Measurements from ENCODE around the gene BRIX1. TPM values are rescaled to one million over a fixed set of nuclear protein-coding genes. Genes with fewer than 3 reads are reported as not detected.
A peak's percentile ranks its signal among the peaks of the same experiment; 100 is the strongest.
"Not testable (repeated sequence)": the region's sequence is repeated elsewhere in the genome, so short reads cannot be mapped to it uniquely, and the experiment has no call there.

Gene BRIX1
- total RNA-seq, 4 donors from 2014 or later: 14.6 to 57.8 (median 23.8) TPM

- no peak for ATAC-seq (ENCODE audit: low FRiP score)
- TF ChIP-seq CTCF (IDR thresholded peaks at IDR 0.05): no peak
- DNase-seq (ENCODE audit: low spot score): no peak
Measured at GRCh38 chr5:34913072-34913471, 2.4 kb upstream of the BRIX1 start.

GRCh38 chr5:34914671-34915138, 806 bp upstream of the BRIX1 start:
- DNase-seq (ENCODE audit: low spot score): no peak

GRCh38 chr5:34915856-34916192, 313 bp downstream of the BRIX1 start:
- ATAC-seq (ENCODE audit: low FRiP score): peak; percentile 12
- TF ChIP-seq CTCF (IDR thresholded peaks at IDR 0.05): no peak
- DNase-seq (ENCODE audit: low spot score): no peak

More at GRCh38 chr5:34914671-34915138, 806 bp upstream of the BRIX1 start:
- no peak for TF ChIP-seq CTCF (IDR thresholded peaks at IDR 0.05)
- ATAC-seq (ENCODE audit: low FRiP score): peak; percentile 10

GRCh38 chr5:34916518-34916917, 1.0 kb downstream of the BRIX1 start:
- no peak for ATAC-seq (ENCODE audit: low FRiP score)
- no peak for DNase-seq (ENCODE audit: low spot score)
- no peak for TF ChIP-seq CTCF (IDR thresholded peaks at IDR 0.05)

- no peak for ATAC-seq (ENCODE audit: low FRiP score)
- TF ChIP-seq CTCF (IDR thresholded peaks at IDR 0.05): no peak
- no peak for DNase-seq (ENCODE audit: low spot score)
Measured at GRCh38 chr5:34918025-34918424, 2.5 kb downstream of the BRIX1 start.

GRCh38 chr5:34919077-34919476, 3.6 kb downstream of the BRIX1 start:
- ATAC-seq (ENCODE audit: low FRiP score) (no peak), DNase-seq (ENCODE audit: low spot score) (no peak)
- TF ChIP-seq CTCF (IDR thresholded peaks at IDR 0.05): no peak

- DNase-seq (ENCODE audit: low spot score); ATAC-seq (ENCODE audit: low FRiP score): not testable (repeated sequence)
Measured at GRCh38 chr5:34923256-34923655, 7.7 kb downstream of the BRIX1 start.

Data from omental fat pad (tissue), 4 donors.